A673 (cell line): ENCODE measurements around the gene KRT6C.

Experiments used
- EZH2 ChIP-seq: fragments of 200-600 bp; sonication (generic); IDR thresholded peaks from 2 replicates; pipeline ENCODE4 v1.6.1; 2017; ENCODE audit warnings: borderline replicate concordance, low read depth, mild to moderate bottlenecking, mixed read lengths, antibody characterized with exemption, low read length; ENCODE audit not compliant: poor library complexity, severe bottlenecking
- TF ChIP-seq, protein P1 (sequence below): fragments of 300-800, 200-600 bp; sonication (generic); conservative IDR thresholded peaks from 2 replicates; pipeline ENCODE4 v1.5.1; 2017; ENCODE audit warnings: low read depth, mild to moderate bottlenecking, antibody characterized with exemption, low read length, moderate library complexity, mixed read lengths

DNA sequence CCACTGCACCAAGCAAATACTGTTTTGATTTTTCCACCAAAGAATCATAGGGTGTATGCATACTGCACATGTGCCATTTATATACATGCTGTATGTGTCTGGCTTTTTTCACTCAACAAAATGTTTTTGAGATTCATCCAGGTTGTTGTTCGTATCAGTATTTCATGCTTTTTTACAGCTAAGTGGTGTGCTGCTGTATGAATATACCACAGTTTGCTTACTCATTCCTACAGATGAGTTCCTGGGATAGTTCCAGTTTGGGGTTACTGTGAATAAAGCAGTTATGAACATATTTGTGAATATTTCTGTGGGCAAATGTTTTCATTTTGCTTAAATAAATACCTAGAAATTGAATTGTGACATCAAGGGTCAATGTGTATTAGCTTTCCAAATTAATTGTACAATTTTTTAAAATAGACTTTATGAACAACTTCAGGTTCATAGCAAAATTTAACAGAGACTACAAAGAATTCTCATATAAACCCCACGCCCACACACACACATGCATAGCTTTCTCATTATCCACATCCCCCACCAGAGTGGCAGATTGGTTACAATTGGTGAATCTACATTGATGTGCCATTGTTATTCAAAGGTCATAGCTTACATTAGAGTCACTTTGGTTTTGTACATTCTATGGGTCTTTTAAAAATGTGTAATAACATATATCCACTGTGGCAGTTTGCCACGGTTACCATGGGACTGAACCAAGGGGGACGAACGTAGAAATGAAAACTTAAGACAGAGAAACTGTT, 26.4 kb upstream of the KRT6C start:
- TF ChIP-seq, protein P1, sequence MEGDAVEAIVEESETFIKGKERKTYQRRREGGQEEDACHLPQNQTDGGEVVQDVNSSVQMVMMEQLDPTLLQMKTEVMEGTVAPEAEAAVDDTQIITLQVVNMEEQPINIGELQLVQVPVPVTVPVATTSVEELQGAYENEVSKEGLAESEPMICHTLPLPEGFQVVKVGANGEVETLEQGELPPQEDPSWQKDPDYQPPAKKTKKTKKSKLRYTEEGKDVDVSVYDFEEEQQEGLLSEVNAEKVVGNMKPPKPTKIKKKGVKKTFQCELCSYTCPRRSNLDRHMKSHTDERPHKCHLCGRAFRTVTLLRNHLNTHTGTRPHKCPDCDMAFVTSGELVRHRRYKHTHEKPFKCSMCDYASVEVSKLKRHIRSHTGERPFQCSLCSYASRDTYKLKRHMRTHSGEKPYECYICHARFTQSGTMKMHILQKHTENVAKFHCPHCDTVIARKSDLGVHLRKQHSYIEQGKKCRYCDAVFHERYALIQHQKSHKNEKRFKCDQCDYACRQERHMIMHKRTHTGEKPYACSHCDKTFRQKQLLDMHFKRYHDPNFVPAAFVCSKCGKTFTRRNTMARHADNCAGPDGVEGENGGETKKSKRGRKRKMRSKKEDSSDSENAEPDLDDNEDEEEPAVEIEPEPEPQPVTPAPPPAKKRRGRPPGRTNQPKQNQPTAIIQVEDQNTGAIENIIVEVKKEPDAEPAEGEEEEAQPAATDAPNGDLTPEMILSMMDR = no peak
- TF ChIP-seq EZH2 = no peak
